Epithelial cell of proximal tubule (primary cell): ENCODE results near the gene MMP3. TPM values are rescaled to one million over a fixed set of nuclear protein-coding genes. Genes with fewer than 3 reads are reported as not detected.

Experiments used
- DNase-seq: peaks from one replicate; pipeline ENCODE4 v3.0.0-alpha.2; 2011; ENCODE audit warnings: low read depth
- H3K4me3 ChIP-seq: 2 replicates; pipeline ENCODE4 v1.5.1; 2011; ENCODE audit warnings: low read depth, mild to moderate bottlenecking, low read length
- CTCF ChIP-seq: conservative IDR thresholded peaks from 2 replicates; pipeline ENCODE4 v1.5.1; 2012; ENCODE audit warnings: low read depth, mild to moderate bottlenecking, low read length
- total RNA-seq: library from RNA; depleted of rRNA; stranded (reverse); fragments of >200 nt; gene quantifications from 2 replicates; pipeline ENCODE4 v1.2.3, GENCODE V29; 2015

Gene MMP3
- total RNA-seq, 1 donor from 2014 or later: not detected

- no peak for DNase-seq
- TF ChIP-seq CTCF: no peak
Measured at GRCh38 chr11:102793677-102794290, 49.6 kb downstream of the MMP3 start.

GRCh38 chr11:102792604-102793003, 50.8 kb downstream of the MMP3 start:
- no peak overlapping the region for H3K4me3 ChIP-seq
- no peak for TF ChIP-seq CTCF
- no peak for DNase-seq

More at GRCh38 chr11:102793677-102794290, 49.6 kb downstream of the MMP3 start:
- no peak overlapping the region for H3K4me3 ChIP-seq

- TF ChIP-seq CTCF: no peak
- no peak overlapping the region for H3K4me3 ChIP-seq
- DNase-seq: peak; percentile 52
Measured at GRCh38 chr11:102791271-102792036, 52.0 kb downstream of the MMP3 start.

- DNase-seq: no peak
- no peak overlapping the region for H3K4me3 ChIP-seq
- no peak for TF ChIP-seq CTCF
Measured at GRCh38 chr11:102788334-102788995, 54.9 kb downstream of the MMP3 start.

Other genes starting within 250 kb of the MMP3 start
- not detected in 2 replicates for gene MMP20, start 218.3 kb downstream of the MMP3 start, total RNA-seq
- not detected in 2 replicates for gene MMP27, start 137.8 kb downstream of the MMP3 start, total RNA-seq
- gene MMP8, start 118.7 kb downstream of the MMP3 start, total RNA-seq: not detected in 2 replicates
- 0.29 and 0.80 TPM in 2 replicates for gene MMP10, start 63.0 kb downstream of the MMP3 start, total RNA-seq
- 2.7 and 3.8 TPM in 2 replicates for gene MMP1, start 45.4 kb downstream of the MMP3 start, total RNA-seq
- gene MMP12, start 31.4 kb upstream of the MMP3 start, total RNA-seq: not detected in 2 replicates
- gene MMP13, start 112.1 kb upstream of the MMP3 start, total RNA-seq: 0.12 and 0.29 TPM in 2 replicates
- 66.5 and 112 TPM in 2 replicates for gene DCUN1D5, start 248.6 kb upstream of the MMP3 start, total RNA-seq